ENCODE measurements around the gene FAH. TPM values are rescaled to one million over a fixed set of nuclear protein-coding genes. Genes with fewer than 3 reads are reported as not detected.
"Not testable (repeated sequence)": the region's sequence is repeated elsewhere in the genome, so short reads cannot be mapped to it uniquely, and the experiment has no call there.

The FAH gene
- total RNA-seq, 1 donor from 2014 or later, result 21.0 TPM

DNA sequence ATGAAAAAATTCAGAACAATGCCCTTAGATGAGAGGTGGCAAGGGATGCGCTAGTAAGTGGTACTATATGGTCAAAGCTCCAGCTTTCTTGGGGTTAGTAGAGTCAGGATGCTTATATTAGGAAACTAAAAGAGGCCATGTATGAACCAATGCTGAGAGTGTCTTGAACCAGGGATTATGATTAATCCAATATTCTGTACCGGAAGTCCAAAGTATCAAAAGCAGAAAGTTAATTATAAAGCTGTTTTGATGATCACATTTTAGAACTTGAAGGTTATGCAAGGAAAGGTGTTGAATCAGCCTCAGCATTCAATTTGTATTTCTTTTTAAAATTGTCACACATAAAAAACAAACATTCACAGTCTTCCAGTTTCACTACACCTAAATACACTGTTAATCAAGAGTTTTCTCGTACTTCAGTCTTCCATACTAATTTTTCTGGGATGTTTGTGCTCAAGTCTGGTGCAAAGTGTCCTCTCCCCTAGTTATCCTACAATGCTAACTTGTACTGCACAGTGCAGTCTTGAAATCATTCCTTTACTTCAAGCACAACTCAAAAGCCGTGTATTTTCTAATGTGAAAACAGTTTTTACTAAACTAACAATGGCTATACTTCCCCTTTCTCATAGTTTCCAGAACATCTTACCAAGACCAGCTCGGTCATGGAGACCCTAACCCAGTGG is 10.7 kb upstream of the FAH start:
- intact Hi-C loops (cut with DNase I), result no loop called here
- DNase-seq (ENCODE audit: low spot score) (no peak), ATAC-seq (no peak)

DNA sequence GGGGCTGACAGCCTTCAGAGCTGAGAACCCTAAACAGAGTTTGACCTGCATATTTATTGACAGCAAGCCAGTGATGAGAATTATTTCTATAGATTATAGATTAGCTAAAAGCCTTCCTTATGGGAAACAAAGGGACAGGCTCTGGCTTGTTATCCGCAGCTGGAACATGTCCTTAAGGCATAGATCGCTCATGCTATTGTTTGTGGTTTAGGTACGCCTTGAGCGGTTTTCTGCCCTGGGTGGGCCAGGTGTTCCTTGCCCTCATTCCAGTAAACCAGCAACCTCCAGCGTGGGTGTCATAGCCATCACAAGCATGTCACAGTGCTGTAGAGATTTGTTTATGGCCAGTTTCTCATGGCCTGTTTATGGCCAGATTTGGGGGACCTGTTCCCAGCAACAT is 10.2 kb upstream of the FAH start:
- intact Hi-C loops (cut with DNase I), result no loop called here
- DNase-seq (ENCODE audit: low spot score) (no peak), ATAC-seq (no peak)

DNA sequence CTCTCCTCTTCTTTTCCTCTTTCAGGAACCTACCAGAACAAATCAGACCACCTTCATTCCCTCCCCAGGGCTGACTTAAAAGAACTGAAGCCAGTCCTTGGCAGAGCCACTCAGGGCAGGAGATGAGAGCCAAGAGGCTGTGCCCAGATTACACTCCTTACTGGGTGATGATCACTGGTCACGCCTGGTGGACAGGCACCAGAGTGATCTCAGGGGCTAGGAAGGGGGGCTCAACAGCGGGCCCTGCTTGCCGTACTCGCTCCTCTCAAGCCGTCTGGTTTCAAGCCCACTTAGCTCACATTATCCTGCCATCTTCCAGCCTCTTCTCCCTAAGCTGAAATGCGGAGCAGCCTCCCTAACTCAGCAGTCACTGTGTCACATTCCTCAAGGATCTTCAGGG is 1.7 kb upstream of the FAH start:
- ATAC-seq (no peak), DNase-seq (ENCODE audit: low spot score) (no peak)
- intact Hi-C loops (cut with DNase I), result loop anchor here (10.0 kb wide), 1 partner anchor 86 kb away; no protein-coding TSS in a partner anchor

DNA sequence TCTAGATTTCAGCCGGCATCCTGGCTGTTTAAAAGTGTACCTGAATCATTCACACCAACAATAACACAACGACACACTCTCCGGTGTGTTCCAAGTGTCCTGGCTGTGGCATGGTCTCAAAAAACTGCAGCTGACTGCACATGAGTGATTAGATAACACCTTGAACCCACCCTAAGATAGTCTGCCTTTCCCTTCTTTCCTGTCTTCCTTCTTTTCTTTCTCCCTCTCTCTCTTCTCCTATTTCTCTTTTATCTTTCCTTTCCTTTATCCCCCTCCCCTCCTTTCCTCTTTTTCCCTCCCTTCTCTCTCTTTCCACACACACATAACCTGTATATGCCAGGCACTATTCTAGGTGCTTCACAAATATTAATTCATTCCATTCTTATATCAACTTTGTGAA is 1.2 kb upstream of the FAH start:
- no peak for ATAC-seq
- DNase-seq (ENCODE audit: low spot score), result no peak
- intact Hi-C loops (cut with DNase I), result loop anchor here (10.0 kb wide), 1 partner anchor 87 kb away; no protein-coding TSS in a partner anchor

DNA sequence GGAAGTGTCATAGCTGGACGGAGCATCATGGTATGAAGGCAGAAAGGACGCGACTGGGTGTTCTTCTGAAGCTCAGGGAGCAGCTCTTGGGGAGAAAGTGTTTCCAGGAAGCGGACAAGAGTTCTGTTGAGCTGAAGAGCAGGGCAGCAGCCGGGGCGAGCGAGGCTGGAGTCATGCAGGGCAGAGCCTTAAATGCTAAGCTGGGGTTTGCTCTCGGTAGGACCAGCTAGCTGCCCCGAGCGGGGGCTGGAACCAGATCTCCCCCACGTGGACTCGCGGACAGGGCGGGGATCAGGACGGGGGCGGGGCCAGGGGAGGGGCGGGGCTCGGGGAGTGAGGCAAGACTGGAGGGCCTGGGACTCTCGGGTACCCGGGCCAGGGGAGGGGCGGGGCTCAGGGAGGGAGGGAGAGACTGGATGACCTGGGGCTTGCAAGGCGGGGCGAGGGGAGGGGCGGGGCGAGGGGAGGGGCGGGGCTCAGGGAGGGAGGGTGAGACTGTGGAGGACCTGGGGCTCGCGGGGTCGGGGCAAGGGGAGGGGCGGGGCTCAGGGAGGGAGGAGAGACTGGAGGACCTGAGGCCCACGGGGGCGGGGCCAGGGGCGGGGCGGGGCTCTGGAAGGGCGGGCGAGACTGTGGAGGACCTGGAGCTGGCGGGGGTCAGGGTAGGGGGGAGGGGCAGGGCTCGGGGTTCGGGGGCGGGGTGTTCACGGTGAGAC is 461 bp upstream of the FAH start:
- intact Hi-C loops (cut with DNase I), result loop anchor here (10.0 kb wide), 1 partner anchor 88 kb away; no protein-coding TSS in a partner anchor
- DNase-seq (ENCODE audit: low spot score), result peak; percentile 98

DNA sequence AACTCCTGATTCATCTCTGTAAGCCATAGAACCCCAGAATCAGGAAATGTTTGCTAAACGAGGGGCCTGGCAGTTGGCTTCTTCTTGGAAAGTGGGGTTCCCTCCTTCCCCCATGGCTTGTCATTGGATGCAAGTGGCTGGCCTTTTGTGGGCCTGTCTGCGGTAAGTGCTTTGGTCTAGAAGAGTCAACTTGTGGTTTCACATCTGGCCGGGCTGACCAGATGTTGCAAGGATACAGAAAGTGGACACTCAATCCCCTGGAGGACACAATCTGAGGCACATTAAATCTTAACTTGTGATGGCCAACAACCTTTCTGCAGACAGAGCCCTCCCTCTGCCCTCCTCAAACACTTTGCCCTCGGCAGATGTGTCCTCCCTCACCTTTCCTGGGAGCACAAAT is 1.1 kb downstream of the FAH start:
- ATAC-seq, result no peak
- no peak for DNase-seq (ENCODE audit: low spot score)
- intact Hi-C loops (cut with DNase I), result loop anchor here (10.0 kb wide), 1 partner anchor 89 kb away; no protein-coding TSS in a partner anchor

More for the DNA sequence above, 461 bp upstream of the FAH start:
- ATAC-seq, result peak; percentile 96

DNA sequence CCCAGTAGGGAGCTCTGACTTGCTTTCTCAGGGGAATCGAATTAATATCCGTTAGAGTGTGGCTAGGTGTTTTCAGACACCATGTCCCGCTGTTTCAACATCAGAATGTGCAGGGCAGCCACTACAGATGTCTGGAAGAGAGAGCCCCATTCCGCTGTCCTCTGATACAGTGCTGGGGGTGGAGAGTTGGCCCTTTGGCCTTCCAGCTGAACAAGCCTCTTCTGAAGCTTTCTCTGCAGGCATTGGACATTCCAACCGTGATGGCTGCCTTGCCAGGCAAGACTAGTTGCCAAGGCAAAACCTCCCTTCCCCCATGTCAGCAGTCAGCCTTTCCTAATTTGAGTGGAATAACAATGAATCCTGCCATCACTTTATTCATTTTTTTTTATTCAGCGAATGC is 1.5 kb downstream of the FAH start:
- no peak for ATAC-seq
- DNase-seq (ENCODE audit: low spot score), result no peak
- intact Hi-C loops (cut with DNase I), result loop anchor here (10.0 kb wide), 1 partner anchor 90 kb away; no protein-coding TSS in a partner anchor

DNA sequence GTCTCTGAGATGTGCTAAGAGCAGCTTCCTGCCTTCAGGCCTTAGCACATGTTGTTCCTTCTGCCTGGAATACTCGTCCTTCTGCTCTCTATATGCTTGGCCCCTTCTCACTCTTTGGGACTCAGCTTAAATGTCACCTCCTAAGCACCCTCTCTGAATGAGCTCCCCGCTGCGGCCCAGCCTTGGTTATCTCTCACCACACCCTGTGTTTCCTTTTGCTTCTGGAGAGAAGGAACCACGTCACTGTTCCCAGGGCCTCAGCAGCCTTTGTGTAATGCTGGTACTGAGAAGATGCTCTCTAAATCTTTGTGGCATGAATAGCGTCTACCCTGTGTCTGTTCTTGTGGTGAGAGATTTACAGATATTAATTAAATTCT is 2.2 kb downstream of the FAH start:
- intact Hi-C loops (cut with DNase I), result loop anchor here (10.0 kb wide), 1 partner anchor 90 kb away; no protein-coding TSS in a partner anchor
- ATAC-seq (no peak), DNase-seq (ENCODE audit: low spot score) (no peak)

DNA sequence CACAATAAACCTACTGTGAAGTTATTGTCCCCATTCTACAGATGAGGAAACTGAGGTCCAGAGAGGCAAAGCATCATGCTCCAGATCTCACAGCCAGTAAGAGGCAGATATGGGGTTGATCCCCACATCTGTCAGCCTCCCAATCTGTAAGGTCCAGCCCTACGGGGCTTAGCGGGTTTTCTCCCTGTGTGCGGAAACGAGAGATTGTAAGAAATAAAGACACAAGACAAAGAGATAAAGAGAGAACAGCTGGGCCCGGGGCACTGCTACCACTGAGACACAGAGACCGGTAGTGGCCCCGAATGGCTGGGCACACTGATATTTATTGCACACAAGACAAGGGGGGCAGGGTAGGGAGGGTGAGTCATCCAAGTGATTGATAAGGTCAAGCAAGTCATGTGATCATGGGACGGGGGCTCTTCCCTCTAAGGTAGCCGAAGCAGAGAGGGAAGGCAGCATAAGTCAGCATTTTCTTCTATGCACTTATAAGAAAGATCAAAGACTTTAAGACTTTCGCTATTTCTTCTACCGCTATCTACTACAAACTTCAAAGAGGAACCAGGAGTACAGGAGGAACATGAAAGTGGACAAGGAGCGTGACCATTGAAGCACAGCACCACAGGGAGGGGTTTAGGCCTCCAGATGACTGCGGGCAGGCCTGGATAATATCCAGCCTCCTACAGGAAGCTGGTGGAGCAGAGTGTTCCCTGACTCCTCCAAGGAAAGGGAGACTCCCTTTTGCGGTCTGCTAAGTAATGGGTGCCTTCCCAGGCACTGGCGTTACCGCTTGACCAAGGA is 2.8 kb downstream of the FAH start:
- not testable (repeated sequence) for ATAC-seq; DNase-seq (ENCODE audit: low spot score)
- intact Hi-C loops (cut with DNase I), result loop anchor here (10.0 kb wide), 1 partner anchor 91 kb away; no protein-coding TSS in a partner anchor

DNA sequence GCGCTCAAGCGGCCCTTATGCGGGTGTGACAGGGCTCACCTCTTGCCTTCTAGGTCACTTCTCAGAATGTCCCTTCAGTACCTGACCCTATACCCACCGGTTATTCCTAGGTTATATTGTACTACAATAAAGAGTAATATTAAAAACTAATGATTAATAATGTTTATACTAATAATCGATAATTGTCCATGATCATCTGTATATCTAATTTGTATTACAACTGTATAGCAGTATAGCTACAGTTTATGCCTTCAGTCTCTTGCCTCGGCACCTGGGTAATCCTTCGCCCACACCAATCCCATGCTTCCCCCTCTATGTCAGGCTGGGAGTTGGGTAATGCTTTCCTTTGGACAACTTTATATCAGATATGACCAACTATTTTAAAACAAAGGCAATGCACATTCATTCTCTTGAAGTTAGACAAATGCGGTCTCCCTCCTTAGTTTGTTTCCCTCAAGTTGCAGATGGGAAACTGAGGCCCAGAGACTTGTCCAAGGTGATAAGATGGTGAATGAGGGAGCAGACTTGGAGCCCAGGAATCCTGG is 3.4 kb downstream of the FAH start:
- ATAC-seq (no peak), DNase-seq (ENCODE audit: low spot score) (no peak)
- intact Hi-C loops (cut with DNase I), result loop anchor here (10.0 kb wide), 1 partner anchor 91 kb away; no protein-coding TSS in a partner anchor

DNA sequence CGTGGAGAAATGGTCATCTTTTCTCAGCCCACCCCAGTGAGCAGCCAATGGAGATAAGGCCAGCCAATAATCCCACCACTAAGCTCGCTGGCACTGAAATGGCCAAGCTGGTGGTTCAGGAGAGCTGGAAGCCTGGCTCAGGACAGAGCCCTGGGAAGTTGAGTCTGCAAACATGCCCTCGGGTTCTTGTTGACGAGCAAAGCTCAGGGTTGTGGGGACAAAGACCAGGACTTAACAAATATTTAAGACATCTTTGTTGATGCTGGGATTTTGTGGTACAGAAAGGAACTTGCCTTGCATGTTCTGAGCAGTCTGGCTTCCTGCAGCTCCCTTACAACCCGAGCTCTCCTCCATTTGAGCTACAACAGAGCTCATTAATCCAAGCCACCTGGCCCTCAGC is 4.4 kb downstream of the FAH start:
- ATAC-seq (no peak), DNase-seq (ENCODE audit: low spot score) (no peak)
- intact Hi-C loops (cut with DNase I), result loop anchor here (10.0 kb wide), 1 partner anchor 92 kb away; no protein-coding TSS in a partner anchor

DNA sequence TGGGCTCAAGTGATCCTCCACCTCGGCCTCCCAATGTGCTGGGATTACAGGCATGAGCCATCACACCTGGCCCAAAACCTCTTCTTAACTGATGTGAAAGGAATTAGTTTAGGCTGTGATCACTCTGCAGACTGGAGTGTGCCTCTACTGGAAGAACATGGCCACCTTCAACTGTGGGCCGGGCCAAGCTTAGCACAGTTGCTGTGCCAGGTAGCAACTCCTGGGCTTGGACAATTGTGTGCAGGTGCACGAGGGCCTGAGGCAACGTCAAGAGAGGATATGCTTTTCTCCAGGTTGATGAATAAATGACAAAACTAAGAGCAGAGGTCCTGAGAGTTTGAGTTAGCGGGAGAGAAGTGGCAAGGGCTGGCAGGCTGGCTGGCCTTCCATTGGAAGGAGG is 6.5 kb downstream of the FAH start:
- no peak for ATAC-seq
- no peak for DNase-seq (ENCODE audit: low spot score)
- intact Hi-C loops (cut with DNase I), result loop anchor here (10.0 kb wide), 1 partner anchor 94 kb away; no protein-coding TSS in a partner anchor

DNA sequence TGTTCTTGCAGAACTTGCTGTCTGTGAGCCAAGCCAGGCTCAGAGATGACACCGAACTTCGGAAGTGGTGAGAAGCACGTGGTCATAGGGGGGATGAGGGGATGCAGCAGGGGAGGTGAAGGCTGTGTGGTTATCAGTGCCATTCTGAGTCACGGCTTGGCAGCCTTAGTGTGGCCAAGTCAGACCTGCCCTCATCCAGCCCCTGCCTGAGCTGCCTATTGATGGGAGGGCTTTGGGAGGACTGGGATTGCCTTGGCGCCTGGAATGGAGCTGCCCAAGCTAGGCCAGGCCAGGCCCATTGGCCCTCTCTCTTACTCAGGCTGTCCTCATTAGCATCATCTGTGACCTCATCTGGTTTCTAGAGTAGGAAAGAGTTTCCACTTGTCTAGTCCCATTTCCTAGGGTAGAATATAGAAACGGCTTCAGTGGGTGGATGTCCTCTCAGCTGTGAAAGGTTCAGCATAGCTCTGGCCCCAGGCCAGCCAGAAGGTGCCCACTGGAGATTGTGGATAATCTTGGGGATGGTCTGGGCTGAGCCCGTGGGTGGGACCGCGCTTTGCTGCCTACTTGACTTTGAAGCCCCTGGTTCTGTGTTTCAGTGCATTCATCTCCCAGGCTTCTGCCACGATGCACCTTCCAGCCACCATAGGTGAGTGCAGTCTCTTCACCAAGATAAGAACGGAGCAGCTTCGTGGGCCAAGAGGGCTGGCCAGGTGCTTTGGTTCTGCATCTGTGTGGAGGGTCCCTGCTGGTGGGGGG is 7.2 kb downstream of the FAH start:
- intact Hi-C loops (cut with DNase I), result loop anchor here (10.0 kb wide), 1 partner anchor 95 kb away; no protein-coding TSS in a partner anchor
- DNase-seq (ENCODE audit: low spot score) (no peak), ATAC-seq (no peak)

DNA sequence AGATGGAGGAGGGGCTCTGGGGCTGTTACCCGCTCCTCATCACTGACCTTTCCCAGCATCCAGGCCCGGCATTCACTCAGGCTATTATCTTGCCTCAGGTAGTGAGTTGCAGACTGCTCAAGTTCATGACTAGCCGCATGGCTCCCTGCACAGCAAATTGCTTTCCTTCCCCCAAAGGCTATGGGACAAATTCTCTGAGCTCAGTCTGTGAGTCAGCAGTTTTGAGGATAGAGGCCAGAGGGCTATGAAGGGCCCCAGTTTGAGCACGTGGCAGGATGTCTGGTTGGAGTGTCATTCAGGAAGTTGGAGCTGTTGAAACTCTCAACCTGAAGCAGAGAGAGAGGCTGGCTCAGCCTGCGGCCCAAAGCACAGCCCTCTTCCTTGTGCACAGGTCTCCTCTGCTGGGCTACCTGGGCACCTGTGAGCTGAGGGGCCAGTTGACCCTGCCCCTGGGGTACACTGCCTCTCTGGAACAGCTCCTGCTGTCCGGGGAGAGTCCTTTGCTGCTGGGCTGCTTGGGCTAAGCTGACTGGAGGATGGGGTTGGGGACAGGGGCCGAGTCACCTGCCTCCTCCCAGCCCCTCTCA is 7.9 kb downstream of the FAH start:
- peak; percentile 85 for ATAC-seq
- DNase-seq (ENCODE audit: low spot score), result no peak
- intact Hi-C loops (cut with DNase I), result no loop called here

DNA sequence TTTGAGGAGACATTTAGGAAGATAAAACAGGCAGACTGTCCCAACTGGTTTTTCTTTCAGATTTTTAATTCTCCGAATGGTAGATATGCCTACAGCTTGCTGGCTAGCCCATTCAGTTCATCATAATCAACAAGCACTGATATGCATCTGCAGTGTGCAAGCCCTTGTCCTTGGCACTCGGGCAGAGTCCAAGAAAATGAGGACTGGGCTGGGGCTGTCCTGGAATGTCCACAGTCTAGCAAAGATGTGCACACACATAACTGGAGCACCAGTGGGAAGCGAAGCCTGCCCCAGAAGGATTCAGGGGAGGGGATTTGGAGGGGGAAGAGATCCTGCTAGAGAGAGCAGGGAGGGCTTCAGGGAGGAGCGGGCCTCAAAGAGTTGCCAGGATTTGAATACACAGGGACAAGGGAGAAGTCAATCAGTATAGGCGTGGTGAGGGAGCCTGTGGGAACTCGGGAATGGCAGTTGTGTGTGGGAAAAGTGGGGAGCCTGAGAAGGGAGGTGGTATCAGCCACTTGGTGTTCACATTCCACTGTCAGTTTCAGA is 8.7 kb downstream of the FAH start:
- ATAC-seq (no peak), DNase-seq (ENCODE audit: low spot score) (no peak)
- intact Hi-C loops (cut with DNase I), result no loop called here

DNA sequence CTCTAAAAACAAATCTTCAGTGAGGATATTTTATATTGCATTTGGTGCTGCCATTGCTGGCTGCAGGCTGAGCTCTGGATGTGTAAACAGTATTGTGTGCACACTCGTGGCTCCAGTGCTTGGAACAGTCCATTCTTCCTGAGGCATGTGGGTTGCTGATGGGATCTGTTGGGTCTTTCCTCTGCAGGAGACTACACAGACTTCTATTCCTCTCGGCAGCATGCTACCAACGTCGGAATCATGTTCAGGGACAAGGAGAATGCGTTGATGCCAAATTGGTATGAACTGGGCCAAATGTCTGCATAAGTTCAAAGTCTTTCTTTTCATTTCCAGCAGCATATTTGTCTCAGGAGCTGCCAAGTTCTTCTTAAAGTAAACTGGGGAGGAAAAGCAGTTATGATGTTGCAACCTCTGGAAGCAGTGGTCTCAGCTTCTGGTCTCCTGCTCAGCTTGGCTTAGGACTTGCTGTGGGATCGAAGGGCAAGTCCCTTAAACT is 9.3 kb downstream of the FAH start:
- intact Hi-C loops (cut with DNase I), result no loop called here
- no peak for DNase-seq (ENCODE audit: low spot score)
- ATAC-seq, result peak; percentile 70

DNA sequence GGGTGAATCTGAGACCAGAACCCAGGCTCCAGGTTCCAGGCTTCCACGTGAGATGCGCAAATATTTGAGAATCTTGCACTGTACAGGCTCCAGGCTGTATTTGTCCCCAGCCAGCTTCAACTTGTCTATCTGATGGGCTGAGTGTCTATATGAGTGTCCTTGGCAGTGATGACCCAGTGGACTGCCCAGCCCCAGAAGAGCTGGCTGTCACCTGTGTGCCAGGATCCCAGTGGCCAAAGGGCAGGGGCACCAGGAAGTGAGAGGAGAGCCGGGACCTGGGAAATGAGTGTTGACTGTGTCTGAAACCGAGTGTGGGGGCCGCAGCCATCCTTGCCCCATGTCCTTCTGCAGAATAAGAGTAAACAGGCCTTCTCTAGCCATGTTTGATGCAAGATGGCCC is 10.4 kb downstream of the FAH start:
- intact Hi-C loops (cut with DNase I), result no loop called here
- no peak for ATAC-seq
- DNase-seq (ENCODE audit: low spot score), result no peak

DNA sequence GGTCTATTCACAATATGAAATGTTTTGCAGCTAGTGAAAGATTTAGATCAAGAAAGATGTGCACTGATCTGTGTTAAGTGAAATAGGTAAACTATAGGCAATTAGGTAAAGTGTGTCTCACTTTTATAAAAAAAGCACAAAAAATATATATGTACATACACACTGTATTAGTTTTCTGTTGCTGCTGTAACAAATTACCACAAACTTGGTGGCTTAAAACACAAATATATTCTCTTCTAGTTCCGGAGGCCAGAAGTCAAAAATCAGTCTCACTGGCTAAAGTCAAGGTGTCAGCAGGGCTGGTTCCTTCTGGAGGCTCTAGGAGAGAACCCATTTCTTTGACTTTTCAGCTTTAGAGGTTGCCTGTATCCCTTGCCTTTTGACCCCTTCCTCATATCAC is 11.1 kb downstream of the FAH start:
- ATAC-seq, result no peak
- intact Hi-C loops (cut with DNase I), result no loop called here

More for the DNA sequence above, 11.1 kb downstream of the FAH start:
- no peak for DNase-seq (ENCODE audit: low spot score)
